Fibroblast of lung (primary cell): ENCODE data around the gene PPP4R4. TPM values are rescaled to one million over a fixed set of nuclear protein-coding genes. Genes with fewer than 3 reads are reported as not detected.

Experiments
- DNase-seq, 2 donors: peaks; one replicate each; pipeline versions ENCODE4 v3.0.0 to v3.0.0-alpha.2; 2010; ENCODE audit warnings: low read depth in 2 of 2
- H2AFZ ChIP-seq: 2 replicates; pipeline ENCODE4 v1.5.1; 2012; ENCODE audit warnings: low read length, control low read depth, inconsistent platforms
- H3K27ac ChIP-seq: 2 replicates; pipeline ENCODE4 v1.5.1; 2011; ENCODE audit warnings: low read length, control low read depth; ENCODE audit not compliant: insufficient read depth
- H3K27me3 ChIP-seq: 2 replicates; pipeline ENCODE4 v1.5.1; 2011; ENCODE audit warnings: mild to moderate bottlenecking, low read length; ENCODE audit not compliant: control insufficient read depth, insufficient read depth
- H3K36me3 ChIP-seq: 2 replicates; pipeline ENCODE4 v1.5.1; 2011; ENCODE audit warnings: low read length; ENCODE audit not compliant: control insufficient read depth, insufficient read depth
- H3K4me1 ChIP-seq: 2 replicates; pipeline ENCODE4 v1.5.1; 2011; ENCODE audit warnings: low read length; ENCODE audit not compliant: control insufficient read depth, insufficient read depth; ENCODE audit errors: extremely low read depth
- H3K4me2 ChIP-seq: 2 replicates; pipeline ENCODE4 v1.5.1; 2011; ENCODE audit warnings: low read length, control low read depth; ENCODE audit not compliant: insufficient read depth; ENCODE audit errors: extremely low read depth
- H3K4me3 ChIP-seq, 4 experiments: fragments of 200-600 bp in 1 of 4; sonication (generic) in 1 of 4; replicated peaks in 1 of 4; 2 replicates each; pipeline ENCODE4 v1.5.1; 2011 to 2016; ENCODE audit warnings: low read length in 4 of 4, low read depth in 3 of 4, mild to moderate bottlenecking in 3 of 4, control low read depth in 2 of 4, inconsistent platforms in 1 of 4, mixed read lengths in 1 of 4; ENCODE audit not compliant: insufficient read depth in 1 of 4; ENCODE audit errors: control extremely low read depth in 1 of 4
- H3K79me2 ChIP-seq: 2 replicates; pipeline ENCODE4 v1.5.1; 2012; ENCODE audit warnings: mild to moderate bottlenecking, low read length, inconsistent platforms; ENCODE audit not compliant: control insufficient read depth, insufficient read depth
- H3K9ac ChIP-seq: 2 replicates; pipeline ENCODE4 v1.5.1; 2011; ENCODE audit warnings: mild to moderate bottlenecking, low read length, control low read depth; ENCODE audit not compliant: insufficient read depth
- H3K9me3 ChIP-seq: 2 replicates; pipeline ENCODE4 v1.5.1; 2012; ENCODE audit warnings: low read depth, low read length; ENCODE audit not compliant: control insufficient read depth, insufficient read depth
- H4K20me1 ChIP-seq: 2 replicates; pipeline ENCODE4 v1.5.1; 2011; ENCODE audit warnings: low read length; ENCODE audit not compliant: control insufficient read depth, insufficient read depth; ENCODE audit errors: extremely low read depth
- EZH2 ChIP-seq: IDR thresholded peaks from 2 replicates; pipeline ENCODE4 v1.5.1; 2012; ENCODE audit warnings: low read length, control low read depth, mild to moderate bottlenecking; ENCODE audit errors: missing control alignments
- polyA plus RNA-seq, 2 donors: library from polyadenylated mRNA; depleted of rRNA in 1 of 2; stranded (reverse) in 1 of 2; unstranded in 1 of 2; fragments of >200 nt; gene quantifications; 2 replicates each; pipeline ENCODE4 v1.2.1, GENCODE V29; 2011 to 2012; ENCODE audit warnings: missing spikeins in 1 of 2
- total RNA-seq: library from RNA; depleted of rRNA; stranded (reverse); fragments of >200 nt; gene quantifications from 2 replicates; pipeline ENCODE4 v1.2.1, GENCODE V29; 2014
- TF ChIP-seq, protein P1 (sequence below), 2 donors: IDR thresholded peaks in 1 of 2; conservative IDR thresholded peaks in 1 of 2; 1 replicate in 1 of 2; 2 replicates in 1 of 2; pipeline ENCODE4 v1.5.1; 2011 to 2012; ENCODE audit warnings: low read length in 2 of 2, control low read depth in 1 of 2, inconsistent platforms in 1 of 2, low read depth in 1 of 2, mild to moderate bottlenecking in 1 of 2

The PPP4R4 gene
- total and polyA plus RNA-seq, 2 donors (not counting 1 experiment from before 2014, with no cell fraction given): 0.35 to 0.99 TPM

DNA sequence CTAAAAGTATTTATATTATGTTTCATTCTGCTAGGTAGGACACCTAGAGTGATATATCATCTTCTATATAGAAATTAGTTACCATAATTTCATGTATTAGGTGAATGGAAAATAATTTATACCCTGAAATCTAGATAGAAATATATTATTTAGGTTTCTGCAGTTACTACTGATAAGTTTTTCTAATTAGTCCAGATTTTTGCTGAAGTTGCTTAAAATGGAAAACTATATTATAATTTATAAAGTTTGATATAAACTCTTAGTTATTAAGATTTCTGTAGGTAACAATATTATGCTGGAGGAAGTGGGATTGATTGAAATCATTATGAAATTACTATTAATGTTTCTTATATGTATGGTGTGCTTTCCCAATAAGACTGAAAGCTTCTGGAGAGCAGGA is 62.9 kb downstream of the PPP4R4 start:
- H3K27me3 ChIP-seq: no peaks in the 10 kb centered on the region
- no peak overlapping the region for H3K4me2 ChIP-seq
- H3K4me3 ChIP-seq: no peak overlapping the region
- H3K27ac ChIP-seq: no peak overlapping the region
- H3K79me2 ChIP-seq: no peaks in the 10 kb centered on the region
- H3K36me3 ChIP-seq: no peaks in the 10 kb centered on the region
- no peaks in the 10 kb centered on the region for H3K4me1 ChIP-seq
- H3K9ac ChIP-seq: no peak overlapping the region
- no peaks in the 10 kb centered on the region for H3K9me3 ChIP-seq
- no peak for TF ChIP-seq EZH2
- TF ChIP-seq, protein P1, sequence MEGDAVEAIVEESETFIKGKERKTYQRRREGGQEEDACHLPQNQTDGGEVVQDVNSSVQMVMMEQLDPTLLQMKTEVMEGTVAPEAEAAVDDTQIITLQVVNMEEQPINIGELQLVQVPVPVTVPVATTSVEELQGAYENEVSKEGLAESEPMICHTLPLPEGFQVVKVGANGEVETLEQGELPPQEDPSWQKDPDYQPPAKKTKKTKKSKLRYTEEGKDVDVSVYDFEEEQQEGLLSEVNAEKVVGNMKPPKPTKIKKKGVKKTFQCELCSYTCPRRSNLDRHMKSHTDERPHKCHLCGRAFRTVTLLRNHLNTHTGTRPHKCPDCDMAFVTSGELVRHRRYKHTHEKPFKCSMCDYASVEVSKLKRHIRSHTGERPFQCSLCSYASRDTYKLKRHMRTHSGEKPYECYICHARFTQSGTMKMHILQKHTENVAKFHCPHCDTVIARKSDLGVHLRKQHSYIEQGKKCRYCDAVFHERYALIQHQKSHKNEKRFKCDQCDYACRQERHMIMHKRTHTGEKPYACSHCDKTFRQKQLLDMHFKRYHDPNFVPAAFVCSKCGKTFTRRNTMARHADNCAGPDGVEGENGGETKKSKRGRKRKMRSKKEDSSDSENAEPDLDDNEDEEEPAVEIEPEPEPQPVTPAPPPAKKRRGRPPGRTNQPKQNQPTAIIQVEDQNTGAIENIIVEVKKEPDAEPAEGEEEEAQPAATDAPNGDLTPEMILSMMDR (conservative IDR thresholded peaks at IDR 0.05 in 1 of 2, IDR thresholded peaks at IDR 0.05 in 1 of 2; ENCODE audit: low read depth in 1 of 2, low read length in 2 of 2): no peak
- no peak overlapping the region for H2AFZ ChIP-seq
- DNase-seq: no peak
- H4K20me1 ChIP-seq: no peaks in the 10 kb centered on the region

DNA sequence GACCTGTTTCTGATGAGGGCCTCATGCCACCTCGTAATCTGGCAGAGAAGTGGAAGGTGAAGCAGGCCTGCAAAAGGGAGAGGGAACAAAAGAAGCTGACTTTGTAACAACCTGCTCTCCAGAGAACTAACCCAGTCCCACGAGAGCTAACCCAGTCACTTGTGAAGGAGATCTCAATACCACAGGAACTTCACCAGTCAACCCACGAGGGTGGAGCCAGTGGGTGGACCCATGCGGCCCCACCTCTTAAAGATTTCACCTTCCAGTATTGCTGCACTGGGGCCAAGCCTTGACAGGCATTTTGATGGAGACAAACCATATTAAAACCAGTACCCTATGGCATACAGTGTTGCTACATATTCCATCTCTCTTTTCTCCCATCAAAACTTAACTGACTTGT is 63.9 kb downstream of the PPP4R4 start:
- TF ChIP-seq EZH2: no peak
- TF ChIP-seq, protein P1 (conservative IDR thresholded peaks at IDR 0.05 in 1 of 2, IDR thresholded peaks at IDR 0.05 in 1 of 2; ENCODE audit: low read depth in 1 of 2, low read length in 2 of 2): no peak
- no peaks in the 10 kb centered on the region for H4K20me1 ChIP-seq
- no peaks in the 10 kb centered on the region for H3K4me1 ChIP-seq
- no peak overlapping the region for H3K27ac ChIP-seq
- H3K36me3 ChIP-seq: no peaks in the 10 kb centered on the region
- H3K9me3 ChIP-seq: no peaks in the 10 kb centered on the region
- H3K27me3 ChIP-seq: no peaks in the 10 kb centered on the region
- no peak overlapping the region for H3K9ac ChIP-seq
- no peak overlapping the region for H3K4me2 ChIP-seq
- no peak overlapping the region for H3K4me3 ChIP-seq
- DNase-seq: no peak
- H3K79me2 ChIP-seq: no peaks in the 10 kb centered on the region
- H2AFZ ChIP-seq: no peak overlapping the region

DNA sequence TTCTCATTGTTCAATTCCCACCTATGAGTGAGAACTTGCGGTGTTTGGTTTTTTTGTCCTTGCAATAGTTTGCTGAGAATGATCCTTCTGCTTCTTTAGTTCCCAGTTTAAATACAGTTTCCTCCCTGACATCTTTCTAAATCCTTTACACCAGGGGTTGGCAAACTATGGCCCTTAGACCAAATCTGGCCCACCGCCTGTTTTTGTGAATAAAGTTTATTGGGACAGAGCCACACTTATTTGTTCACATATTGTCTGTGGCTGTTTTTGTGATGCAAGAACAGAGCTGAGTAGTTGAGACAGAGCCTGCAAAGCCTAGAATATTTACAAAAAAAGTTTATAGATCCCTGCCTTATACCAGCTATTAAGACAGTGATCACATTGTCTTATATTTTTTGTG is 65.3 kb downstream of the PPP4R4 start:
- Histone ChIP-seq H3K9me3 (no peaks in the 10 kb centered on the region), H3K4me2 (no peak overlapping the region), H3K4me3 (no peak overlapping the region), H4K20me1 (no peaks in the 10 kb centered on the region), H3K9ac (no peak overlapping the region), H3K4me1 (no peaks in the 10 kb centered on the region), H3K79me2 (no peaks in the 10 kb centered on the region), H2AFZ (no peak overlapping the region), H3K36me3 (no peaks in the 10 kb centered on the region), H3K27me3 (no peaks in the 10 kb centered on the region), H3K27ac (no peak overlapping the region)
- no peak for DNase-seq
- no peak for TF ChIP-seq EZH2
- TF ChIP-seq, protein P1 (conservative IDR thresholded peaks at IDR 0.05 in 1 of 2, IDR thresholded peaks at IDR 0.05 in 1 of 2; ENCODE audit: low read depth in 1 of 2, low read length in 2 of 2): no peak
